CD8-positive, alpha-beta memory T cell (primary cell): ENCODE data around the gene ERBB2. TPM values are rescaled to one million over a fixed set of nuclear protein-coding genes. Genes with fewer than 3 reads are reported as not detected.

Source experiments
- CTCF ChIA-PET: fragments of 350-600 bp; sonication (Branson Sonifier 250); formaldehyde crosslinking; loops from one replicate; lab custom pipeline; 2021; ENCODE audit warnings: antibody characterized with exemption; lab: Charles Lee
- POLR2A ChIA-PET: fragments of 350-600 bp; sonication (Branson Sonifier 250); formaldehyde crosslinking; loops from one replicate; lab custom pipeline; 2021; ENCODE audit warnings: antibody characterized with exemption; lab: Charles Lee
- DNase-seq, 5 donors: peaks; one replicate each; pipeline versions ENCODE4 v3.0.0 to v3.0.0-alpha.2; 2020 to 2022; ENCODE audit warnings: mixed read lengths in 1 of 5
- H3K27ac ChIP-seq: one replicate; pipeline ENCODE4 v1.7.0; 2013; ENCODE audit warnings: low read depth, mild to moderate bottlenecking, low read length, moderate library complexity
- H3K27me3 ChIP-seq: 2 replicates; pipeline ENCODE4 v1.7.0; 2013; ENCODE audit warnings: low read length, mild to moderate bottlenecking; ENCODE audit not compliant: insufficient read depth, poor library complexity, severe bottlenecking
- H3K36me3 ChIP-seq: 2 replicates; pipeline ENCODE4 v1.7.0; 2013; ENCODE audit warnings: mild to moderate bottlenecking, low read length, moderate library complexity; ENCODE audit not compliant: insufficient read depth
- H3K4me1 ChIP-seq: 2 replicates; pipeline ENCODE4 v1.7.0; 2013; ENCODE audit warnings: mild to moderate bottlenecking, low read length, moderate library complexity; ENCODE audit not compliant: insufficient read depth
- H3K4me3 ChIP-seq: 2 replicates; pipeline ENCODE4 v1.7.0; 2013; ENCODE audit warnings: mild to moderate bottlenecking, low read length
- H3K9me3 ChIP-seq: 2 replicates; pipeline ENCODE4 v1.7.0; 2013; ENCODE audit warnings: mild to moderate bottlenecking, low read length
- H3K27ac Mint-ChIP-seq, 8 donors: one replicate each; pipeline ENCODE4 v1.8.0; 2020 to 2021; ENCODE audit warnings: mixed read lengths in 8 of 8, mild to moderate bottlenecking in 6 of 8, inconsistent platforms in 3 of 8, moderate library complexity in 3 of 8
- H3K27me3 Mint-ChIP-seq, 2 donors: one replicate each; pipeline ENCODE4 v1.8.0; 2020 to 2021; ENCODE audit warnings: mixed read lengths in 2 of 2, mild to moderate bottlenecking in 1 of 2, moderate library complexity in 1 of 2
- H3K36me3 Mint-ChIP-seq, 3 donors: one replicate each; pipeline ENCODE4 v1.8.0; 2020 to 2021; ENCODE audit warnings: mixed read lengths in 3 of 3, inconsistent platforms in 1 of 3, mild to moderate bottlenecking in 1 of 3
- H3K4me1 Mint-ChIP-seq, 3 donors: one replicate each; pipeline ENCODE4 v1.8.0; 2020 to 2021; ENCODE audit warnings: mixed read lengths in 3 of 3, inconsistent platforms in 1 of 3, mild to moderate bottlenecking in 1 of 3
- H3K4me3 Mint-ChIP-seq, 7 donors: one replicate each; pipeline ENCODE4 v1.8.0; 2020 to 2021; ENCODE audit warnings: mixed read lengths in 7 of 7, mild to moderate bottlenecking in 6 of 7, moderate library complexity in 4 of 7, inconsistent platforms in 2 of 7
- H3K9me3 Mint-ChIP-seq, 5 donors: one replicate each; pipeline ENCODE4 v1.8.0; 2020 to 2022; ENCODE audit warnings: mixed read lengths in 5 of 5, mild to moderate bottlenecking in 3 of 5, moderate library complexity in 2 of 5, inconsistent platforms in 1 of 5
- polyA plus RNA-seq: library from polyadenylated mRNA; unstranded; fragments of 300-500 nt; fragmentation: Illumina TruSeq; gene quantifications from one replicate; pipeline ENCODE4 v1.2.3, GENCODE V29; 2021
- total RNA-seq, 2 experiments: library from RNA; stranded (reverse); gene quantifications; one replicate each; pipeline ENCODE4 v1.2.3, GENCODE V29; 2021

ERBB2 gene
- total RNA-seq (1 to 10 TPM; 3.6 to 3.9 TPM), polyA plus RNA-seq (2.4 TPM)

DNA sequence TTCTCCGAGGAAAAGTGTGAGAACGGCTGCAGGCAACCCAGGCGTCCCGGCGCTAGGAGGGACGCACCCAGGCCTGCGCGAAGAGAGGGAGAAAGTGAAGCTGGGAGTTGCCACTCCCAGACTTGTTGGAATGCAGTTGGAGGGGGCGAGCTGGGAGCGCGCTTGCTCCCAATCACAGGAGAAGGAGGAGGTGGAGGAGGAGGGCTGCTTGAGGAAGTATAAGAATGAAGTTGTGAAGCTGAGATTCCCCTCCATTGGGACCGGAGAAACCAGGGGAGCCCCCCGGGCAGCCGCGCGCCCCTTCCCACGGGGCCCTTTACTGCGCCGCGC lies at the start of gene ERBB2:
TSS of gene ERBB2 (plus strand) at position 247 of the 330 bp plus-strand sequence. CDS start 175 bp downstream, outside the sequence.
- no peak for DNase-seq
- CTCF ChIA-PET, result no interaction called here
- H3K9me3 ChIP-seq, result no peaks in the 10 kb centered on the region
- POLR2A ChIA-PET, result interaction anchor here (1.0 kb wide), 1 partner anchor 12 kb away, joined by 4 read pairs; the partner anchor contains the start of gene PGAP3
- H3K9me3 Mint-ChIP-seq, result no peaks in the 10 kb centered on the region
- H3K36me3 ChIP-seq, result no peaks in the 10 kb centered on the region
- H3K4me3 ChIP-seq, result no peak within 1 kb of the TSS
- peaks cover 7 to 14% (median 12%) of the 10 kb centered on the region in 3 donors for H3K4me1 Mint-ChIP-seq
- peaks cover 10% of the 10 kb centered on the region for H3K27me3 ChIP-seq
- no peaks in the 10 kb centered on the region for H3K4me1 ChIP-seq
- H3K4me3 Mint-ChIP-seq, result peak within 1 kb of the TSS in 3 of 7 donors; percentile 18 to 64 (median 22)
- peak within 1 kb of the TSS in 4 of 8 donors; percentile 3 to 57 (median 36) for H3K27ac Mint-ChIP-seq
- H3K27me3 Mint-ChIP-seq, result peaks cover 21 to 43% of the 10 kb centered on the region in 2 donors
- peaks cover 0 to 4% (median 3%) of the 10 kb centered on the region in 3 donors for H3K36me3 Mint-ChIP-seq
- no peak within 1 kb of the TSS for H3K27ac ChIP-seq

DNA sequence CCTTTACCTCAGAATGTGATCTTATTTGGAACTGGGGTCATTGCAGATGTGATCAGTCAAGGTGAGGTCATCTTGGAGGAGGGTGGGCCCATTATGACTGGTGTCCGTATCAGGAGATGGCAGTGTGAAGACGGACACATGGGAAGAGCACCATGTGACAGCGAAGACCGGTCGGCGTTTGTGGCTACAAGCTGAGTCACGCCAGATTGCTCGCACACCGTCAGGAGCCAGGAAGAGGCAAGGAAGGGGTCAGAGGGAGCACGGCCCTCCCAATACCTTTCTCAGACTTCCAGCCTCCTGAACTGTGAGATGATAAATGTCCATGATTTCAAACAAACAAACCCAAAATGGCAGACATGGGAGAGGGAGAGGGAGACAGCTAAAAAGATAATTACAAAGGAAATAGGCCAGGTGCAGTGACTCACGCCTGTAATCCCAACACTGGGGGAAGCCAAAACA lies 49.7 kb upstream of the ERBB2 start:
- Histone ChIP-seq H3K36me3 (peaks cover 3% of the 10 kb centered on the region), H3K9me3 (no peaks in the 10 kb centered on the region), H3K27ac (no peak overlapping the region), H3K4me3 (no peak overlapping the region), H3K4me1 (peaks cover 19% of the 10 kb centered on the region), H3K27me3 (no peaks in the 10 kb centered on the region)
- DNase-seq, result no peak
- peak overlapping the region in 4 of 8 donors; percentile 15 to 78 (median 34) for H3K27ac Mint-ChIP-seq
- H3K27me3 Mint-ChIP-seq, result no peaks in the 10 kb centered on the region
- H3K4me3 Mint-ChIP-seq, result no peak overlapping the region
- ChIA-PET POLR2A (no interaction called here), CTCF (interaction anchor here (1.4 to 1.5 kb wide), 2 partner anchors 27 to 28 kb away, joined by 5 to 6 read pairs; no protein-coding TSS in a partner anchor)
- H3K4me1 Mint-ChIP-seq, result peaks cover 39 to 74% (median 50%) of the 10 kb centered on the region in 3 donors
- H3K9me3 Mint-ChIP-seq, result peaks cover 0 to 2% (median 0%) of the 10 kb centered on the region in 5 donors
- H3K36me3 Mint-ChIP-seq, result peaks cover 0 to 38% (median 10%) of the 10 kb centered on the region in 3 donors

DNA sequence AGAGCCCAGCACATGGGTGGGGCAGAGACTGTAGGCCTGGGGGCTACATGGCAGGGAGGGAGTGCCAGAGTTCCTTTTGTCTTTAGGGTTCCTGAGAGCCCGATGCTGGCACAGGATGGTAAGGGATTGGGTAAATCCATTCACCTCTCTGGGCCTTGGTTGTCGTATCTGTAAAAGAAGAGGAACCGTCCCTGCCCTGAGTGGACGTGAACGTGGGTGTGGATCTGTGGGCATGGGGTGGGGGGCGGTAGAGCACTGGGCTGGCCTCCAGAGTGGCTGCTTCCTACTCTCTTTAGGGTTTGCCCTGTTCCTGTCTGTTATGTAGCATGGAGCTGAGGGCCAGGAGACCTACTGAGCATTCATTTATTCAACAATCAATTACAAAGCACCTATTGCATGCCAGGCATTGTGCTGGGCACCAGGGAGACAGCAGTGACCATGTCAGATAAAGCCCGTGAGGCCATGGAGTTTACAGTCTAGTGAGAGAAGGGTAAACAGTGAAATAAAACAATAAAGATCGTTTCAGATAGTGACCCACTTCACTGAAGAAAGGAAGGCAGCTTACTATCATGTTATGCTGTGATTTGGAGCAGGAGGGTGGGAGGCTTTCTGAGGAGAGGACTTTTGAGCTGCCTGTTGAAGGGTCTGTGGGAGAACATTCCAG lies 47.8 kb upstream of the ERBB2 start:
- ChIA-PET CTCF (interaction anchor here (0.7 to 5.9 kb wide), 9 partner anchors 13 to 65 kb away, joined by 3 to 60 read pairs (median 7); partner anchors contain the start of genes PGAP3, PNMT, STARD3 and TCAP), POLR2A (no interaction called here)
- H3K27ac ChIP-seq, result no peak overlapping the region
- peaks cover 0 to 45% (median 10%) of the 10 kb centered on the region in 3 donors for H3K36me3 Mint-ChIP-seq
- no peaks in the 10 kb centered on the region for H3K27me3 ChIP-seq
- peaks cover 19% of the 10 kb centered on the region for H3K4me1 ChIP-seq
- H3K36me3 ChIP-seq, result peaks cover 3% of the 10 kb centered on the region
- peaks cover 0 to 2% (median 0%) of the 10 kb centered on the region in 5 donors for H3K9me3 Mint-ChIP-seq
- no peaks in the 10 kb centered on the region for H3K9me3 ChIP-seq
- peak overlapping the region in 7 of 8 donors; percentile 1 to 96 (median 85) for H3K27ac Mint-ChIP-seq
- H3K4me3 Mint-ChIP-seq, result no peak overlapping the region
- DNase-seq, result no peak
- peaks cover 0 to under 1% of the 10 kb centered on the region in 2 donors for H3K27me3 Mint-ChIP-seq
- no peak overlapping the region for H3K4me3 ChIP-seq
- peaks cover 41 to 69% (median 50%) of the 10 kb centered on the region in 3 donors for H3K4me1 Mint-ChIP-seq

DNA sequence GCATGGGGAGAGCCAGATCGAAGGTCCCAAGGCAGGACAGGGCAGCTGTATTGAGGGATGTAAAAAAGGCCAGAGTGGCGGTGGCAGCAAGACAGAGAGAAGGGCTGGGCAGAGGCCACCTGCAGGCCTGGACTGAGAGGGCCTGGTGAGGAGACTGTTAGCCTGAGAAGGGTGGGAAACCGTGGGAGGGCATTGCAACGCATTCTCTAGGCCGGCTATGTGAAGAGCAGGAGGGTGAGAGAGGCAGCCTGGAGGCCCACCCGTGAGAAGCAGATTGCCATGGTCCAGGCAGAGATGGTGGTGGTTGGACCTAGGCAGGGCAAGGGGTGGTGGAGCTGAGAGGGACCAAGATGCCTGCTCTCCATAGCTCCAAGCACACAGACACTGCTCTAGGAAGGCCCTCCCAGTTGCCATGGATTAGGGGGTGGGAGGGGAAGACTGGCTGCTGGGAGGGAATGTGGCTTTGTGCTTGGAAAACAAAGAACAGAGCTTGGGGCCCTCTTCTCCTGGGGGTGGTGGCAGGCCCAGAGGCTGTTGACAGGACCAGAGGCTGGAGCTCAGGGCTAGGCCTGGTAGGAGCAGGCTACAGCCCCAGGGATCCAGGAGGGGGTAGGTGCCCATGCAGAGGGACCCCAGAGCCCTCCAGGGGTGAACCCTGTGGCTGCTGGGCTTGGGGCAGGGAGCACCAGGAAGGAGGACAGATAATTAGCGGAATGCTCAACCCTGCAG lies 47.1 kb upstream of the ERBB2 start:
- Mint-ChIP-seq H3K9me3 (peaks cover 0 to 2% (median 0%) of the 10 kb centered on the region in 5 donors), H3K36me3 (peaks cover 0 to 48% (median 10%) of the 10 kb centered on the region in 3 donors), H3K27ac (peak overlapping the region in 6 of 8 donors; percentile 82 to 96 (median 87)), H3K4me3 (peak overlapping the region in 1 of 7 donors; percentile 32), H3K27me3 (peaks cover 0 to 1% of the 10 kb centered on the region in 2 donors), H3K4me1 (peaks cover 41 to 62% (median 50%) of the 10 kb centered on the region in 3 donors)
- Histone ChIP-seq H3K9me3 (no peaks in the 10 kb centered on the region), H3K36me3 (peaks cover 3% of the 10 kb centered on the region), H3K4me3 (no peak overlapping the region), H3K27ac (no peak overlapping the region), H3K27me3 (no peaks in the 10 kb centered on the region), H3K4me1 (peaks cover 19% of the 10 kb centered on the region)
- no peak for DNase-seq
- POLR2A ChIA-PET, result no interaction called here
- CTCF ChIA-PET, result interaction anchor here (1.1 to 5.9 kb wide), 14 partner anchors 13 to 256 kb away, joined by 3 to 60 read pairs (median 6); partner anchors contain the start of genes MIEN1, PGAP3, PNMT and STARD3

DNA sequence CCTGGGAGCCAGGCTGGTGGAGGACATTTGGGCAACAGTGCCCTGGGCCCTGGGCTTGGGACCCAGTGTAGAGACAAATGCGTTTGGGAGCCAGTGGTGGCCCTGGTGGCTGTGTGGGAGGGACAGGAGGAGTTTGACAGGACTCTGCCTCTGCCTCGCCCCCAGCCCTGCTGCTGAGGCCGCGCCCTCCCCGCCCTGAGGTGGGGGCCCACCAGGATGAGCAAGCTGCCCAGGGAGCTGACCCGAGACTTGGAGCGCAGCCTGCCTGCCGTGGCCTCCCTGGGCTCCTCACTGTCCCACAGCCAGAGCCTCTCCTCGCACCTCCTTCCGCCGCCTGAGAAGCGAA lies 46.6 kb upstream of the ERBB2 start:
- no peak for DNase-seq
- Mint-ChIP-seq H3K4me3 (no peak overlapping the region), H3K27ac (peak overlapping the region in 2 of 8 donors; percentile 24 to 89), H3K9me3 (peaks cover 0 to 2% (median 0%) of the 10 kb centered on the region in 5 donors), H3K36me3 (peaks cover 0 to 52% (median 10%) of the 10 kb centered on the region in 3 donors), H3K27me3 (peaks cover 0 to 1% of the 10 kb centered on the region in 2 donors), H3K4me1 (peaks cover 41 to 62% (median 50%) of the 10 kb centered on the region in 3 donors)
- H3K27me3 ChIP-seq, result no peaks in the 10 kb centered on the region
- ChIA-PET CTCF (interaction anchor here (0.6 to 5.9 kb wide), 23 partner anchors 10 to 256 kb away, joined by 3 to 60 read pairs (median 4); partner anchors contain the start of genes MIEN1, PGAP3, PNMT and STARD3), POLR2A (interaction anchor here (0.5 kb wide), 1 partner anchor 78 kb away, joined by 8 read pairs; no protein-coding TSS in a partner anchor)
- peaks cover 24% of the 10 kb centered on the region for H3K4me1 ChIP-seq
- H3K4me3 ChIP-seq, result no peak overlapping the region
- H3K27ac ChIP-seq, result no peak overlapping the region
- peaks cover 3% of the 10 kb centered on the region for H3K36me3 ChIP-seq
- no peaks in the 10 kb centered on the region for H3K9me3 ChIP-seq

DNA sequence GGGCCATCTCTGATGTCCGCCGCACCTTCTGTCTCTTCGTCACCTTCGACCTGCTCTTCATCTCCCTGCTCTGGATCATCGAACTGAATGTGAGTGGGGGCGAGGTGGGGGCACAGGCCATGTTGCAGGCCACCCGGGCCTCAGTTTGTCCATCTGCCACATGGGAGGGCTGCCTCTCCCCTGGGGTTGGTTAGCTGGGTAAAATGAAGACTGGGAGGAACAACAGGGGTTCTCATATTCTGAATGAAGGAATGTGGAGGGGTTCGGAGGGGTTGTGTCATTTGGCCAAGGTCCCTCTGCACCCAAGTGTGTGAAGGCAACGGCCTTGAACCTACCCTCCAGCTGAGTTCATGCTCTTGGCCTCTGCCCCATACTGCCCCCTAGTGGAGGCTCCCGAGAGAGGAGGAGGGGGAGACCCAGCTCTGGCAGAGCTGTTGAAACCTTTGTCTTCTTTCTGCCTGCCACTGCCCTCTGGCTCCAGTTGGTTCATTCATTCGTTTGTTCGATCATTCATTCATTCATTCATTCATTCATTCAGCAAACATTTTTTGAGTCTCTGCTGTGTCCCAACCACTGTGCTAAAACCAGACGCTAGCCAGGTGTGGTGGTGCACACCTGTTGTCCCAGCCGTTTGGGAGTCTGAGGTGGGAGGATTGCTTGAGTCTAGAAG lies 46.1 kb upstream of the ERBB2 start:
- no peak overlapping the region for H3K4me3 Mint-ChIP-seq
- Histone ChIP-seq H3K4me1 (peaks cover 29% of the 10 kb centered on the region), H3K36me3 (peaks cover 3% of the 10 kb centered on the region), H3K9me3 (no peaks in the 10 kb centered on the region), H3K4me3 (no peak overlapping the region), H3K27me3 (no peaks in the 10 kb centered on the region), H3K27ac (no peak overlapping the region)
- H3K4me1 Mint-ChIP-seq, result peaks cover 37 to 58% (median 47%) of the 10 kb centered on the region in 3 donors
- POLR2A ChIA-PET, result interaction anchor here (0.5 kb wide), 1 partner anchor 77 kb away, joined by 8 read pairs; no protein-coding TSS in a partner anchor
- CTCF ChIA-PET, result interaction anchor here (0.6 to 5.9 kb wide), 24 partner anchors 10 to 255 kb away, joined by 3 to 60 read pairs (median 4); partner anchors contain the start of genes MIEN1, PGAP3, PNMT and STARD3
- H3K9me3 Mint-ChIP-seq, result peaks cover 0 to 2% (median 0%) of the 10 kb centered on the region in 5 donors
- H3K27ac Mint-ChIP-seq, result peak overlapping the region in 5 of 8 donors; percentile 6 to 79 (median 61)
- DNase-seq, result peak; percentile 61 to 84 (median 71)
- H3K27me3 Mint-ChIP-seq, result peaks cover 0 to 1% of the 10 kb centered on the region in 2 donors
- H3K36me3 Mint-ChIP-seq, result peaks cover 0 to 54% (median 10%) of the 10 kb centered on the region in 3 donors

DNA sequence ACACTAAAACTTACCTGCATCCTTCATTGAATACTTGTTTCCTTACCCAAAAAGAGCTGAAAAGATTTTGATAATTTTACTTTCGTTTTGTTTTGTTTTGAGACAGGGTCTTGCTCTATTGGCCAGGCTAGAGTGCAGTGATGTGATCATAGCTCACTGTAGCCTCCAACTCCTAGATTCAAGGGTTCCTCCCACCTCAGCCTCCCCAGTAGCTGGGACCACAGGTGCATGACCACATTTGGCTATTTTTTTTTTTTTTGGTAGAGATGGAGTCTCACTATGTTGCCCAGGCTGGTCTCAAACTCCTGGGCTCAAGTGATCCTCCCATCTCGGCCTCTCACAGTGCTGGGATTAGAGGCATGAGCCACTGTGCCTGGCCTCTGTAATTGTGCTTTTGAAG lies 44.8 kb upstream of the ERBB2 start:
- ChIA-PET CTCF (interaction anchor here (0.8 to 5.9 kb wide), 12 partner anchors 9 to 539 kb away, joined by 3 to 60 read pairs (median 10); partner anchors contain the start of genes PGAP3, PNMT, STARD3 and TCAP), POLR2A (no interaction called here)
- Histone ChIP-seq H3K27me3 (no peaks in the 10 kb centered on the region), H3K27ac (no peak overlapping the region), H3K4me1 (peaks cover 35% of the 10 kb centered on the region), H3K36me3 (peaks cover 7% of the 10 kb centered on the region), H3K9me3 (no peaks in the 10 kb centered on the region), H3K4me3 (no peak overlapping the region)
- Mint-ChIP-seq H3K9me3 (peaks cover 0 to 2% (median 0%) of the 10 kb centered on the region in 5 donors), H3K4me1 (peaks cover 30 to 48% (median 36%) of the 10 kb centered on the region in 3 donors), H3K27ac (peak overlapping the region in 3 of 8 donors; percentile 62 to 84 (median 64)), H3K4me3 (no peak overlapping the region), H3K27me3 (peaks cover 0 to 1% of the 10 kb centered on the region in 2 donors), H3K36me3 (peaks cover 0 to 58% (median 10%) of the 10 kb centered on the region in 3 donors)
- DNase-seq, result no peak
